Stimulated activated naive B cell treated with anti-CD40 and anti-IgM and Interleukin-4, amounts not matched to agents 10 μg/mL and 1 μg/mL and 100 μg/mL, for 72 hours (primary cell): Measurements from ENCODE around the gene KCNC1.
A peak's percentile ranks its signal among the peaks of the same experiment; 100 is the strongest.

Source experiments
- ATAC-seq, 2 donors: fragments of 150-1000 bp; cut with Tn5 transposase; replicated peaks; 2 replicates each; pipeline ENCODE4 v1.10.0; 2021; ENCODE audit warnings: moderate library complexity in 1 of 2
- DNase-seq: peaks from one replicate; pipeline ENCODE4 v3.0.0; 2021
- H3K27ac Mint-ChIP-seq: one replicate; pipeline ENCODE4 v1.8.0; 2022; ENCODE audit warnings: mild to moderate bottlenecking, mixed read lengths
- H3K27me3 Mint-ChIP-seq, 2 donors: one replicate each; pipeline ENCODE4 v1.8.0; 2022; ENCODE audit warnings: mixed read lengths in 2 of 2
- H3K36me3 Mint-ChIP-seq, 2 donors: one replicate each; pipeline ENCODE4 v1.8.0; 2022; ENCODE audit warnings: mixed read lengths in 2 of 2, mild to moderate bottlenecking in 1 of 2
- H3K4me1 Mint-ChIP-seq, 2 donors: one replicate each; pipeline ENCODE4 v1.8.0; 2022; ENCODE audit warnings: mixed read lengths in 2 of 2, mild to moderate bottlenecking in 1 of 2
- H3K4me3 Mint-ChIP-seq, 2 donors: one replicate each; pipeline ENCODE4 v1.8.0; 2022; ENCODE audit warnings: mild to moderate bottlenecking in 2 of 2, mixed read lengths in 2 of 2, moderate library complexity in 1 of 2
- H3K9me3 Mint-ChIP-seq, 2 donors: one replicate each; pipeline ENCODE4 v1.8.0; 2022; ENCODE audit warnings: mixed read lengths in 2 of 2, mild to moderate bottlenecking in 1 of 2

The KCNC1 gene

DNA sequence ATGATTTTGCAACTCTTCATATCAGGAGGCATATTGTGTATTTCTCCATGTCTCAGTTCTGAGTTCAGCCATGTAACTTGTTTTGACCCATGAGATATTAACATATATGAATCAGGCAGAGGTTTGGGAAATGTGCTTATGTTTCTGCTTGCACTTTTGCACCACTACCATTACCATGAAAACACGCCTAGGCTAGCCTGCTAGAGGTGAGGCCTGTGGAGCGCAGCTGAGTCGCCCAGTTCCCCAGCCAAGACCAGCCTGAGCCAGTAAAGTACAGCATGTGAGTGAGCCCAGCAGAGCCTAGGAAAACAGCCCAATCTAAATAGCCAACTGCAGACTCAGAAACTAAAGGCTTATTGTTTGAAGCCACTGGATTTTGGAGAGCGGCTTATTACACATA is 33.6 kb upstream of the KCNC1 start:
- H3K27me3 Mint-ChIP-seq: peaks cover 25 to 26% of the 10 kb centered on the region in 2 donors
- no peaks in the 10 kb centered on the region for H3K36me3 Mint-ChIP-seq
- H3K4me3 Mint-ChIP-seq: no peak overlapping the region
- H3K4me1 Mint-ChIP-seq: no peaks in the 10 kb centered on the region
- peaks cover 6 to 7% of the 10 kb centered on the region in 2 donors for H3K9me3 Mint-ChIP-seq
- no peak for ATAC-seq
- DNase-seq: no peak
- H3K27ac Mint-ChIP-seq: no peak overlapping the region

DNA sequence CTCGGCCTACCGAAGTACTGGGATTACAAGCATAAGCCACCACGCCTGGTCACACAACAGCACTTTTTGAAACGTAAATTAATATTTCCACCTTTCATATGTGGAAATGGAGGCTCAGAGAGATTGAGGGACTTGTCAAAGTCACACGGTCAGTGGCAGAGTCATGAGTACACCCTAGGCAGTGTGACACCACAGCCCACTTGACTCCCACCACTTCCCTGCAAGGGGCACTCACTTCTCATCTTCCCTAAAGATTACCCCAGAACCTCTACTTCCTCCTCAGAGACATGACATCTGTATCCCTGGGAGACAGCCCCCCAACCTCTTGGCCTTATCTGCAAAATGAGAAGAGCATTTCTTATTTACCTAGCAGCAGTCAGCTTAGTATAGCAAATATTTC is 31.7 kb upstream of the KCNC1 start:
- Mint-ChIP-seq H3K9me3 (peaks cover 6 to 7% of the 10 kb centered on the region in 2 donors), H3K4me1 (no peaks in the 10 kb centered on the region), H3K27me3 (peaks cover 12 to 13% of the 10 kb centered on the region in 2 donors), H3K36me3 (no peaks in the 10 kb centered on the region), H3K27ac (no peak overlapping the region), H3K4me3 (no peak overlapping the region)
- ATAC-seq: no peak
- DNase-seq: no peak

DNA sequence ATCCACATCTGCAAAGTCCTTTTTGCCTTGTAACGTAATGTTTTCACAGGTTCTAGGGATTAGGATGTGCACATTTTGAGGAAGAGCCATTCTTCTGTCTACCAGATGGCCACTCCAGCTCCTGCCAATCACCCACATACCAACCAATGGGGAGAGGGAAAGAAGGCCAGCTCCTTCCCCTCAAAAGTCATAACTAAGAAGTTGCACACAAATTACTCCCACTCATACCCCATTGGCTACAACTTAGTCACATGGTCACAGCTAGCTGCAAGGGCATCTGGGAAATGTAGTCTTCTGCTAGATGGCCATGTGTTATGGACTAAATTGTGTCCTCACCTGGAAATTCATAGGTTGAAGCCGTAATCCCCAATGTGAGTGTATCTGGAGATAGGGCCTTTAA is 30.6 kb upstream of the KCNC1 start:
- DNase-seq (no peak), ATAC-seq (peak in 1 of 2 donors; percentile 56)
- Mint-ChIP-seq H3K27ac (no peak overlapping the region), H3K9me3 (peaks cover 6 to 7% of the 10 kb centered on the region in 2 donors), H3K4me1 (no peaks in the 10 kb centered on the region), H3K36me3 (no peaks in the 10 kb centered on the region), H3K4me3 (no peak overlapping the region), H3K27me3 (peaks cover 7 to 13% of the 10 kb centered on the region in 2 donors)

DNA sequence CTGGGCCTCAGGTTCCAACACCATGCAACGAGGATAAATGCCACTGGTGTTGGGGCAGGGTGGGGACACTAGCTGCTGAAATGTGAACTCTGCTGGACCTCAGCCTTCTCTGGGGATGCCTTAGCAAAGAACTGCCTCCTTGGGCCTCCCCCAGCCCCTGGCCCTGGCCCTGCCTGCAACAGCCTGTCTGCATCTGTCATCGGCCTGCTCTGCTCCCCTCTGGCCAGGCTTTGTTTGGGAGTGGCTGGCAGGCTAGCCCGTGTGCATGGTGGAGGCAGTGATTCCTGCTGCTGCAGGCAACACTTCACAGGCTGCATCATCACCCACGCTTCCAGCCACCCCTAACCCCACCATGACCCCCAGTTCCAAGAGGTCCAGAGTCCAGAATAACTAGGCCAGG is 26.8 kb upstream of the KCNC1 start:
- peaks cover 6 to 7% of the 10 kb centered on the region in 2 donors for H3K9me3 Mint-ChIP-seq
- no peaks in the 10 kb centered on the region for H3K36me3 Mint-ChIP-seq
- no peaks in the 10 kb centered on the region for H3K4me1 Mint-ChIP-seq
- no peak overlapping the region for H3K4me3 Mint-ChIP-seq
- DNase-seq (no peak), ATAC-seq (no peak)
- no peak overlapping the region for H3K27ac Mint-ChIP-seq
- peaks cover 7 to 13% of the 10 kb centered on the region in 2 donors for H3K27me3 Mint-ChIP-seq

DNA sequence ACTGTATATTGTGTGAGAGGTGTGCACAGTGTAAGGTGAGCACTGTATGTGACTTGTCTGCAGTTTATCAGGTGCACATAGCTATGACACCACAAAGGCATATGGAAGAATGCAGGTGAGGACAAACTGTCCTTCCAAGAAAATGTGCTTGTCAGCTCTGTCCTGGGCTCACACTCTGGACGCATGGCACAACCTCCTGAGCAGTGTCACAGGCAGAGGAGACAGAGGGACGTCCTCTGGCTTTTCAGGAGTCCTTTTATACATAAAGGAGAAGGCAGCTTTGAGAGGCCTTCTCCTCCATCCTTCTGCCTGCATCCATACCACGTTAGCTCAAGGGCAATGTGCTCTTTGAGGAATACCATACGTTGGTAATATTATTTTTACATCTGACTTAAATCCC is 22.7 kb upstream of the KCNC1 start:
- Mint-ChIP-seq H3K27me3 (peaks cover 8 to 10% of the 10 kb centered on the region in 2 donors), H3K9me3 (no peaks in the 10 kb centered on the region)

DNA sequence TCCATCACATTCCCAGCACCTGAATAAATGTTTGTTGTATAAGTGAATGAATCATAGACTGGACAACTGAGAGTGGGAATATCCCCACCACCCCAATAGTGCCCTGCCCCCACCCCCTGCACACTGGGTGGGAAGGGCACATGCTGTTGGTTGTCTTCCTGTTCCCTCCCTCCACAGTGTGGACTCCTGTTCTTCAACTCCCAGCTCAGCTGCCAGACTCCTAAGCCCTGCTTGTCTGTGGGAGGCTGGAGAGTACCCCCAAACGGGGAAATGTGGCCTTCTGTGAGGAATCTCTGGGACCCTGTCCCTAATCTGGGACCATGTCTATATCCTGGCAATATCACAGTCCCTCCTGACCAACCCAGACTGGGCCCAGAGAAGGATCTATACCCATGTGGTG is 20.7 kb upstream of the KCNC1 start:
- H3K4me1 Mint-ChIP-seq: no peaks in the 10 kb centered on the region
- no peak overlapping the region for H3K4me3 Mint-ChIP-seq
- H3K36me3 Mint-ChIP-seq: no peaks in the 10 kb centered on the region

More for the DNA sequence above, 22.7 kb upstream of the KCNC1 start:
- ATAC-seq: no peak
- Mint-ChIP-seq H3K36me3 (no peaks in the 10 kb centered on the region), H3K27ac (no peak overlapping the region), H3K4me1 (no peaks in the 10 kb centered on the region), H3K4me3 (no peak overlapping the region)
- DNase-seq: no peak

DNA sequence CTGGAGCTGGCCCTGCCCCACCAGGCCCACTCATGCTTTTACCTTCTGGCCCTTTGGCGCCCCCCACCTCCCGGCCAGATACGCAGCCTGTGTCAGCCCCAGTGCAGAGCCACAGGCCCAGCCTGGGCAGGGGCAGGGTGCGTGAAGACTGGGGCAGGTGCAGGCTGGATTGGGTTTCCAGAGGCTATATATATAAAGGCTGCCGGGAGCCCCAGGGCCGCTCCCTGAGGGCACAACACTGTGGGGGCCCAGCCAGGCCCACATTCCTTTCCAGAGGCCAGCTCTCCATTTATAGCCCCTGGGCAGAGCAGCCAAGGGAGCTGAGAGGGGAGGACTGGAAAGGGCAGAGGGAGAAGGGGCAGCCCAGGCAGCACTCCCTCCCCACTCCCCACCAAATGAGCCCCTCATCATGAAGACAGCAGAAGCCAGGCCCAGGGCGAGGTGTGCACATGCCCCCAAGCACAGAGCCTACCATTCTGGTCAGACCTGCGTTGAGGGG is 20.2 kb upstream of the KCNC1 start:
- Mint-ChIP-seq H3K27me3 (peaks cover 10 to 17% of the 10 kb centered on the region in 2 donors), H3K4me1 (no peaks in the 10 kb centered on the region), H3K9me3 (no peaks in the 10 kb centered on the region), H3K36me3 (no peaks in the 10 kb centered on the region), H3K27ac (no peak overlapping the region), H3K4me3 (no peak overlapping the region)
- ATAC-seq (no peak), DNase-seq (no peak)

More for the DNA sequence above, 20.7 kb upstream of the KCNC1 start:
- H3K27me3 Mint-ChIP-seq: peaks cover 10 to 14% of the 10 kb centered on the region in 2 donors
- ATAC-seq (no peak), DNase-seq (no peak)
- H3K27ac Mint-ChIP-seq: no peak overlapping the region
- no peaks in the 10 kb centered on the region for H3K9me3 Mint-ChIP-seq

DNA sequence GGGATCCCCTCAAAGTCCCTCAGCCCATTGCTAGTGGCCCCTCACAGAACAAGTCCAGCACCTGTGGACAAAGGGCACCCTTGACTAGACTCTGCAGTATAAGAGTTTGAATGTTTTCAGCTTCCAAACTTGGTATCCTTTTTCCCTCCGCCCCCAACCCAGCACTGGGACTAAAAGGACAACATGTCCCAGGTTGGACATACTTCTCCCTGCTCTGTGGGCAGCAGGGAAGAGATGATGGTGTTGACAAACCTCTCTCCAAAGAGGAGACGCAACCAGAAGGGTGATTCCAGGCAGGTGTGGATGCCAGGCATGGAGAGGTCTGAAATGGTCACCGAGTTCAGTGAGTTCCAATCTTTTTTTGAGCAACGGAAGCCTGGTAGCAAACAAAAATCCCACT is 19.7 kb upstream of the KCNC1 start:
- no peaks in the 10 kb centered on the region for H3K9me3 Mint-ChIP-seq

DNA sequence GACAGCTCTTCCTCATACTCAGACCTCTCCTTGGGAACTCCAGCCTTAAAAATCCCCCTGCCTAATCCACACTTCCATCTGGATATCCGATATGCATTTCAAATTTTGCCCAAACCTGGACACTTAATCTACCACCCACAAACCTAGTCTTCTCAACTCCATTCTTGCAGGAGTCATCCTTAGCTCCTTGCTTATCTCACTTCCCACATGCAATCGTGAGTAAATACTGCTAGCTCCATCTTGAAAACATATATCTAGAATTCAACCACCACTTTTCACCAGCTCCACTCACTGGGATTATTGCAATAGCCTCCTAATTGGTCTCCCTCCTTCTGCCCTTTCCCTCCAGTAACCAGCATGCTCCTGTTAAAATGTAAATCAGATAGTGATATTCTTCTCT is 17.8 kb upstream of the KCNC1 start:
- Mint-ChIP-seq H3K4me1 (no peaks in the 10 kb centered on the region), H3K9me3 (no peaks in the 10 kb centered on the region), H3K27ac (no peak overlapping the region), H3K27me3 (peaks cover 17 to 23% of the 10 kb centered on the region in 2 donors), H3K4me3 (no peak overlapping the region), H3K36me3 (no peaks in the 10 kb centered on the region)
- no peak for DNase-seq
- no peak for ATAC-seq

More for the DNA sequence above, 19.7 kb upstream of the KCNC1 start:
- ATAC-seq: no peak
- Mint-ChIP-seq H3K4me1 (no peaks in the 10 kb centered on the region), H3K27me3 (peaks cover 15 to 17% of the 10 kb centered on the region in 2 donors), H3K4me3 (no peak overlapping the region), H3K27ac (no peak overlapping the region), H3K36me3 (no peaks in the 10 kb centered on the region)
- no peak for DNase-seq

DNA sequence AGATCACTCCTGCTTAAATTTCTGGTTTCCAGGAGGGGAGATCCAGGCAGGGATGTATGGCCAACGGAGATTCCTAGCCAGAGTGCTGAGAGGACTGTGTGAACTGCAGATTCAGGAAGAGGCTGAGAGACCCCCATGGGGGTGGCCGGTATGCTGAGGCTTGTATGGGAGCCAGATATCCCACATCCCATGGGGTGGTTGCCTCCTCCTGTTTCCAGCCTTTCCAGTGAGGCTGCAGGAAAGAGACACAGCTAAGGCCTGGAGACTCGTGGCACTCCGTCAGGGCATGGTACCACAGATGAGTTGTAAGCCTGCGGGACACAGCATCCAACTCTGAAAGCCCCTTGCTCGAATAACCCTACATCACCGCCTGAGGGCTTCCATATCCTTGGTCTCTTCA is 16.6 kb upstream of the KCNC1 start:
- DNase-seq (no peak), ATAC-seq (no peak)
- Mint-ChIP-seq H3K36me3 (no peaks in the 10 kb centered on the region), H3K9me3 (no peaks in the 10 kb centered on the region), H3K4me3 (no peak overlapping the region), H3K4me1 (no peaks in the 10 kb centered on the region), H3K27me3 (peaks cover 29 to 35% of the 10 kb centered on the region in 2 donors), H3K27ac (no peak overlapping the region)

DNA sequence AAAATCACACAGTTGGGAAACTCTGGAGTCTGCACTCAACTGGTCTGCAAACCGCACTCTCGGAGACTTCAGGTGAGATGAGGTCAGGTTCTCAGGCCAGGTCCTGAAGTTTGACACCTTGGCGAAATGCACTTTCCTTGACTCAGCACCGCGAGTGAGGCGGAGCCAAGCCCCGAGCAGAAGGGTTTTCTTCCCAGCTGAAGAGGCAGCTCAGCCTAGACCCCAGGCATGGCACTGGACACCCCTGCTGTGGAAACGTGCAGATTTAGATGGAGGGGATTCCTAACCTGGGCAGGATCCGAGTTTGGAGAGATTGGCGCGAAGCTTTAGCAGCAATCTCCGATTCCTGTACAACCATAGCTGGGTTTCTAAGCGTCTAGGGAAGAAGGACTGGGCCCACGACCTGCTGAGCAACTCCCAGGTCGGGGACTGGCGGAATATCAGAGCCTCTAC is 16.0 kb upstream of the KCNC1 start:
- H3K36me3 Mint-ChIP-seq: no peaks in the 10 kb centered on the region
- DNase-seq: no peak
- H3K9me3 Mint-ChIP-seq: no peaks in the 10 kb centered on the region
- no peak for ATAC-seq
- H3K4me3 Mint-ChIP-seq: no peak overlapping the region
- peaks cover 30 to 37% of the 10 kb centered on the region in 2 donors for H3K27me3 Mint-ChIP-seq
- no peaks in the 10 kb centered on the region for H3K4me1 Mint-ChIP-seq
- H3K27ac Mint-ChIP-seq: no peak overlapping the region

DNA sequence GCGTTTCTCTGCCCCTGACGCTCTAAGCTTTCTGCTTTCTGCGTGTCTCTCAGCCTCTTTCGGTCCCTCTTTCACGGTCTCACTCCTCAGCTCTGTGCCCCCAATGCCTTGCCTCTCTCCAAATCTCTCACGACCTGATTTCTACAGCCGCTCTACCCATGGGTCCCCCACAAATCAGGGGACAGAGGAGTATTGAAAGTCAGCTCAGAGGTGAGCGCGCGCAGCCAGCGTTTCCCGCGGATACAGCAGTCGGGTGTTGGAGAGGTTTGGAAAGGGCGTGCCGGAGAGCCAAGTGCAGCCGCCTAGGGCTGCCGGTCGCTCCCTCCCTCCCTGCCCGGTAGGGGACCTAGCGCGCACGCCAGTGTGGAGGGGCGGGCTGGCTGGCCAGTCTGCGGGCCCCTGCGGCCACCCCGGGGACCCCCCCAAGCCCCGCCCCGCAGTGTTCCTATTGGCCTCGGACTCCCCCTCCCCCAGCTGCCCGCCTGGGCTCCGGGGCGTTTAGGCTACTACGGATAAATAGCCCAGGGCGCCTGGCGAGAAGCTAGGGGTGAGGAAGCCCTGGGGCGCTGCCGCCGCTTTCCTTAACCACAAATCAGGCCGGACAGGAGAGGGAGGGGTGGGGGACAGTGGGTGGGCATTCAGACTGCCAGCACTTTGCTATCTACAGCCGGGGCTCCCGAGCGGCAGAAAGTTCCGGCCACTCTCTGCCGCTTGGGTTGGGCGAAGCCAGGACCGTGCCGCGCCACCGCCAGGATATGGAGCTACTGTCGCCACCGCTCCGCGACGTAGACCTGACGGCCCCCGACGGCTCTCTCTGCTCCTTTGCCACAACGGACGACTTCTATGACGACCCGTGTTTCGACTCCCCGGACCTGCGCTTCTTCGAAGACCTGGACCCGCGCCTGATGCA is 15.3 kb upstream of the KCNC1 start, which contains the start of gene MYOD1:
TSS of gene MYOD1 (plus strand) at position 544 of the 910 bp plus-strand sequence. CDS start at position 756, 212 bp downstream.
- Mint-ChIP-seq H3K27me3 (peaks cover 31 to 38% of the 10 kb centered on the region in 2 donors), H3K36me3 (no peaks in the 10 kb centered on the region), H3K9me3 (no peaks in the 10 kb centered on the region), H3K4me3 (no peak within 1 kb of the TSS), H3K27ac (no peak within 1 kb of the TSS), H3K4me1 (no peaks in the 10 kb centered on the region)
- ATAC-seq (no peak), DNase-seq (no peak)

DNA sequence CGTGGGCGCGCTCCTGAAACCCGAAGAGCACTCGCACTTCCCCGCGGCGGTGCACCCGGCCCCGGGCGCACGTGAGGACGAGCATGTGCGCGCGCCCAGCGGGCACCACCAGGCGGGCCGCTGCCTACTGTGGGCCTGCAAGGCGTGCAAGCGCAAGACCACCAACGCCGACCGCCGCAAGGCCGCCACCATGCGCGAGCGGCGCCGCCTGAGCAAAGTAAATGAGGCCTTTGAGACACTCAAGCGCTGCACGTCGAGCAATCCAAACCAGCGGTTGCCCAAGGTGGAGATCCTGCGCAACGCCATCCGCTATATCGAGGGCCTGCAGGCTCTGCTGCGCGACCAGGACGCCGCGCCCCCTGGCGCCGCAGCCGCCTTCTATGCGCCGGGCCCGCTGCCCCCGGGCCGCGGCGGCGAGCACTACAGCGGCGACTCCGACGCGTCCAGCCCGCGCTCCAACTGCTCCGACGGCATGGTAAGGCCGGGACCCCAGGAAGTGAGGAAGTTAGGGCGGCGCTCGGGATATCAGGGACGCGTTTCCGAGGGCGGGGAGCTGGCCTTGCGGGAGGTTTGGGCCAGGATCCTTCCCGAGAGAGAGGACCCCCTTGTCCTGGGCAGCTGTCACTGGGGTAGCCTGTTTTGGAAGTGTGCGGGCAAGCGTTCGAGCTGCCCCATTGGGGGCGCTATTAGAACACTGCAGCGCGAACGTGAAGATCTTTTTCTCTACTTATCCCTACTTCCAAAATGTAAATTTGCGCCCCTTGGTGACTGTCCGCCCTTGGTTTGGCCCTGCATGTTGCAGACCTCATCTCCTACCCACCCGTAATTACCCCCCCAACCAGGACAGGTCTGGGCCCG is 14.4 kb upstream of the KCNC1 start:
- H3K9me3 Mint-ChIP-seq: no peaks in the 10 kb centered on the region
- no peaks in the 10 kb centered on the region for H3K36me3 Mint-ChIP-seq
- no peak overlapping the region for H3K27ac Mint-ChIP-seq
- H3K4me1 Mint-ChIP-seq: no peaks in the 10 kb centered on the region
- DNase-seq: no peak
- no peak overlapping the region for H3K4me3 Mint-ChIP-seq
- H3K27me3 Mint-ChIP-seq: peaks cover 37 to 47% of the 10 kb centered on the region in 2 donors
- ATAC-seq: no peak

DNA sequence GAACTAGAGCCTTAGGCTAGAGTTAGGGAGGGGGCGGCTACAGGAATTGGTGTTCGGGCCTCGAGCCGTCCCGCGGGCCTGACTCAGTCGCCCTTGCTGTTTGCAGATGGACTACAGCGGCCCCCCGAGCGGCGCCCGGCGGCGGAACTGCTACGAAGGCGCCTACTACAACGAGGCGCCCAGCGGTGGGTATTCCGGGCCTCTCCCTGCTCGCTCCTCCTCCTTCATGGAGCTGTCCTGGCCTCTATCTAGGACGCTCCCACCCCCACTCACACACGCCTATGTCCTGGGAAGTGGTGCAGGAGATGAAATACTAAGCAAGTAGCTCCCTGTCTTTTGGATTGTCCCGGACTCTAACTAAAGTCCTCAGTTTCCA is 13.8 kb upstream of the KCNC1 start:
- Mint-ChIP-seq H3K27me3 (peaks cover 39 to 50% of the 10 kb centered on the region in 2 donors), H3K27ac (no peak overlapping the region), H3K4me3 (no peak overlapping the region), H3K4me1 (no peaks in the 10 kb centered on the region), H3K9me3 (no peaks in the 10 kb centered on the region), H3K36me3 (no peaks in the 10 kb centered on the region)
- ATAC-seq (no peak), DNase-seq (no peak)
